ENCODE data around the gene PLAAT4. TPM values are rescaled to one million over a fixed set of nuclear protein-coding genes. Genes with fewer than 3 reads are reported as not detected.
"Not testable (repeated sequence)": the region's sequence is repeated elsewhere in the genome, so short reads cannot be mapped to it uniquely, and the experiment has no call there.

PLAAT4 gene
- total RNA-seq, 1 donor from 2014 or later, result 1.7 TPM

GRCh38 chr11:63518548-63518947 is 18.1 kb upstream of the PLAAT4 start:
- H3K9me3 Mint-ChIP-seq, result peaks cover 9% of the 10 kb centered on the region
- H3K36me3 Mint-ChIP-seq, result peaks cover 3% of the 10 kb centered on the region
- DNase-seq (ENCODE audit: low spot score in 2 of 2, unreplicated experiment in 2 of 2), result no peak
- no peaks in the 10 kb centered on the region for H3K27me3 Mint-ChIP-seq (ENCODE audit: low read depth)
- no peak overlapping the region for H3K27ac Mint-ChIP-seq
- TF ChIP-seq, protein P1, sequence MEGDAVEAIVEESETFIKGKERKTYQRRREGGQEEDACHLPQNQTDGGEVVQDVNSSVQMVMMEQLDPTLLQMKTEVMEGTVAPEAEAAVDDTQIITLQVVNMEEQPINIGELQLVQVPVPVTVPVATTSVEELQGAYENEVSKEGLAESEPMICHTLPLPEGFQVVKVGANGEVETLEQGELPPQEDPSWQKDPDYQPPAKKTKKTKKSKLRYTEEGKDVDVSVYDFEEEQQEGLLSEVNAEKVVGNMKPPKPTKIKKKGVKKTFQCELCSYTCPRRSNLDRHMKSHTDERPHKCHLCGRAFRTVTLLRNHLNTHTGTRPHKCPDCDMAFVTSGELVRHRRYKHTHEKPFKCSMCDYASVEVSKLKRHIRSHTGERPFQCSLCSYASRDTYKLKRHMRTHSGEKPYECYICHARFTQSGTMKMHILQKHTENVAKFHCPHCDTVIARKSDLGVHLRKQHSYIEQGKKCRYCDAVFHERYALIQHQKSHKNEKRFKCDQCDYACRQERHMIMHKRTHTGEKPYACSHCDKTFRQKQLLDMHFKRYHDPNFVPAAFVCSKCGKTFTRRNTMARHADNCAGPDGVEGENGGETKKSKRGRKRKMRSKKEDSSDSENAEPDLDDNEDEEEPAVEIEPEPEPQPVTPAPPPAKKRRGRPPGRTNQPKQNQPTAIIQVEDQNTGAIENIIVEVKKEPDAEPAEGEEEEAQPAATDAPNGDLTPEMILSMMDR (IDR thresholded peaks at IDR 0.05; ENCODE audit: unreplicated experiment), result no peak
- H3K4me1 Mint-ChIP-seq, result no peaks in the 10 kb centered on the region
- H3K4me3 Mint-ChIP-seq, result no peak overlapping the region

DNA sequence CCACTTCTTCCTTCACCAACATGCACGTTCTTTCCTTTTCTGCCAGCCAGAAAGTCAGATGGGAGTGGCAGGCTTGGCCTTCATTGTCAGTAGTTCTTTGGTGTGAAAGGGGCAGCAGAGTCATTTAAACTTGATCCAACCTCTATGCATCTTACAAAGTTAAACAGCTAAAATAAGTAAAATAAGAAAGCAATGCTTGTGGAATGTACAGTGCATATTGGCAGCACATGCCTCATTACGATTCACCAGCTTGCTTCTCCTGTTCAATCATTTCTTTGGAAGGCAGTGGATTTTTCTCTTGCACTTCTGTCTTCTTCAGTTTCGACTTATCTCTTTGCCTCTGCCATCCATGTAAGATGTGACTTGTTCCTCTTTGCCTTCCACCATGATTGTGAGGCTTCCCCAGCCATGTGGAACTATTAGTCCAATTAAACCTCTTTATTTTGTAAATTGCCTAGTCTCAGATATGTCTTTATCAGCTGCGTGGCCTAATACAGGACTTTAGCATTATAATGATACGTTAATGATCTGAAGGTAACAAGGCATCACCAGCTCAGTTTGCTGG is 15.9 kb upstream of the PLAAT4 start:
- H3K4me3 Mint-ChIP-seq, result no peak overlapping the region
- TF ChIP-seq, protein P1 (IDR thresholded peaks at IDR 0.05; ENCODE audit: unreplicated experiment), result no peak
- no peaks in the 10 kb centered on the region for H3K27me3 Mint-ChIP-seq (ENCODE audit: low read depth)
- no peak overlapping the region for H3K27ac Mint-ChIP-seq
- H3K4me1 Mint-ChIP-seq, result no peaks in the 10 kb centered on the region
- H3K36me3 Mint-ChIP-seq, result peaks cover 5% of the 10 kb centered on the region
- no peak for DNase-seq (ENCODE audit: low spot score in 2 of 2, unreplicated experiment in 2 of 2)
- H3K9me3 Mint-ChIP-seq, result peaks cover 19% of the 10 kb centered on the region

- H3K9me3 Mint-ChIP-seq, result peaks cover 19% of the 10 kb centered on the region
- H3K27me3 Mint-ChIP-seq (ENCODE audit: low read depth), result no peaks in the 10 kb centered on the region
- peaks cover 5% of the 10 kb centered on the region for H3K36me3 Mint-ChIP-seq
- TF ChIP-seq, protein P1 (IDR thresholded peaks at IDR 0.05; ENCODE audit: unreplicated experiment), result no peak
- no peaks in the 10 kb centered on the region for H3K4me1 Mint-ChIP-seq
- H3K4me3 Mint-ChIP-seq, result no peak overlapping the region
- H3K27ac Mint-ChIP-seq, result no peak overlapping the region
- DNase-seq (ENCODE audit: low spot score in 2 of 2, unreplicated experiment in 2 of 2), result no peak
Measured at GRCh38 chr11:63521896-63522295, 14.7 kb upstream of the PLAAT4 start.

DNA sequence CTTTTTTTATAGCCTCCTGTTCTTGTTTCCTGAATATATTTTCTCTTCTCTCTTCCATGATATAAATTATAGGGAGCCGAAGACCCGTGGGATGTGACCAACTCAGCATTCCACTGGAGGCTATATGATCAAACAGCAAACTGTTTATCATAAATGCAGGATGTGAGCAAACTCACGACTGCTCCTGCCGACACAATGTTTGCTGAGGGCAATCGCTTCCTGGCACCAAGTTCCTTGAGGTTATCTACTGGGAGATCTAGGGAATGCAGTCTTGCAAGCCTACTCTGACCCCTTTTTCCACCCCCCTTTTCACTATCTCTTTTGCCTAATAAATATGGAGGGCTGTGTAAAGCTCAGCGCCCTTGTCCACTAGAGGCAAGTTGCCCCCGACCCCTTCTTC is 13.5 kb upstream of the PLAAT4 start:
- DNase-seq (ENCODE audit: low spot score in 2 of 2, unreplicated experiment in 2 of 2), result no peak
- Mint-ChIP-seq H3K36me3 (peaks cover 5% of the 10 kb centered on the region), H3K27ac (no peak overlapping the region), H3K4me3 (no peak overlapping the region), H3K9me3 (peaks cover 19% of the 10 kb centered on the region), H3K4me1 (peaks cover 7% of the 10 kb centered on the region), H3K27me3 (ENCODE audit: low read depth) (no peaks in the 10 kb centered on the region)
- TF ChIP-seq, protein P1 (IDR thresholded peaks at IDR 0.05; ENCODE audit: unreplicated experiment), result no peak

GRCh38 chr11:63527667-63528066 is 8.9 kb upstream of the PLAAT4 start:
- Mint-ChIP-seq H3K27me3 (ENCODE audit: low read depth) (no peaks in the 10 kb centered on the region), H3K27ac (no peak overlapping the region), H3K4me1 (peaks cover 37% of the 10 kb centered on the region), H3K4me3 (no peak overlapping the region), H3K36me3 (peaks cover 5% of the 10 kb centered on the region), H3K9me3 (peaks cover 16% of the 10 kb centered on the region)
- TF ChIP-seq, protein P1 (IDR thresholded peaks at IDR 0.05; ENCODE audit: unreplicated experiment), result no peak
- no peak for DNase-seq (ENCODE audit: low spot score in 2 of 2, unreplicated experiment in 2 of 2)

DNA sequence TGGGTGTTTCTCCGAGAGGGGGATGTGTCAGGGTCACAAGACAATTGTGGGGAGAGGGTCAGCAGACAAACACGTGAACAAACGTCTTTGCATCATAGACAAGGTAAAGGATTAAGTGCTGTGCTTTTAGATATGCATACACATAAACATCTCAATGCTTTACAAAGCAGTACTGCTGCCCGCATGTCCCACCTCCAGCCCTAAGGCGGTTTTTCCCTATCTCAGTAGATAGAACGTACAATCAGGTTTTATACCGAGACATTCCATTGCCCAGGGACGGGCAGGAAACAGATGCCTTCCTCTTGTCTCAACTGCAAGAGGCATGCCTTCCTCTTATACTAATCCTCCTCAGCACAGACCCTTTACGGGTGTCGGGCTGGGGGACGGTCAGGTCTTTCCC is 8.5 kb upstream of the PLAAT4 start:
- H3K36me3 Mint-ChIP-seq; DNase-seq (ENCODE audit: low spot score in 2 of 2, unreplicated experiment in 2 of 2); H3K27me3 Mint-ChIP-seq (ENCODE audit: low read depth); H3K4me3 Mint-ChIP-seq; H3K27ac Mint-ChIP-seq: not testable (repeated sequence)
- Mint-ChIP-seq H3K4me1 (peaks cover 42% of the 10 kb centered on the region), H3K9me3 (peaks cover 14% of the 10 kb centered on the region)

DNA sequence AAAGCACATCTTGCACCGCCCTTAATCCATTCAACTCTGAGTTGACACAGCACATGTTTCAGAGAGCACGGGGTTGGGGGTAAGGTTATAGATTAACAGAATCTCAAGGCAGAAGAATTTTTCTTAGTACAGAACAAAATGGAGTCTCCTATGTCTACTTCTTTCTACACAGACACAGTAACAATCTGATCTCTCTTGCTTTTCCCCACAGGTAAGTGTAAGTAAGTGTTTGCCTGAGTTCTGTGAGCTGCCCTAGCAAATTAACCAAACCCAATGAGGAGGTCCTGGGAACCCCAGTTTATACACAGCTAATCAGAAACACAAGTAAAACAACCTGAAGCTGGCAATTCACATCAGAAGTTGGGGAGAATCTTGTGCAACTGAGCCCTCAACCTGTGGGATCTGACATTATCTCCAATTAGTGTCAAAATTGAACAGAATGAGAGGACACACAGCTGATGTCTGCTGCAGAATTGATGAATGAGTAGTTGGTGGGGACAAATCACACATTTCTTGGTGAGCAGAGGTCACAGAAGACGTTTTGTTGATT is 7.8 kb upstream of the PLAAT4 start:
- not testable (repeated sequence) for DNase-seq (ENCODE audit: low spot score in 2 of 2, unreplicated experiment in 2 of 2); H3K9me3 Mint-ChIP-seq; H3K27me3 Mint-ChIP-seq (ENCODE audit: low read depth); H3K4me3 Mint-ChIP-seq; H3K36me3 Mint-ChIP-seq
- Mint-ChIP-seq H3K4me1 (peaks cover 48% of the 10 kb centered on the region), H3K27ac (peak overlapping the region; percentile 52)

GRCh38 chr11:63529373-63529772 is 7.2 kb upstream of the PLAAT4 start:
- peaks cover 53% of the 10 kb centered on the region for H3K4me1 Mint-ChIP-seq
- H3K4me3 Mint-ChIP-seq; H3K36me3 Mint-ChIP-seq; H3K9me3 Mint-ChIP-seq; DNase-seq (ENCODE audit: low spot score in 2 of 2, unreplicated experiment in 2 of 2); H3K27me3 Mint-ChIP-seq (ENCODE audit: low read depth); H3K27ac Mint-ChIP-seq: not testable (repeated sequence)
